Activated T-helper 1 cell treated with anti-CD3 and anti-CD28 coated beads, Interleukin-2, amount 50 U/mL, for 16 hours (primary cell): ENCODE measurements around the gene GUCY1A2.

Source experiments
- DNase-seq, 2 donors: peaks; one replicate each; pipeline ENCODE4 v3.0.0-alpha.2; 2020; ENCODE audit warnings: low read depth in 1 of 2, low spot score in 1 of 2

The GUCY1A2 gene

DNA sequence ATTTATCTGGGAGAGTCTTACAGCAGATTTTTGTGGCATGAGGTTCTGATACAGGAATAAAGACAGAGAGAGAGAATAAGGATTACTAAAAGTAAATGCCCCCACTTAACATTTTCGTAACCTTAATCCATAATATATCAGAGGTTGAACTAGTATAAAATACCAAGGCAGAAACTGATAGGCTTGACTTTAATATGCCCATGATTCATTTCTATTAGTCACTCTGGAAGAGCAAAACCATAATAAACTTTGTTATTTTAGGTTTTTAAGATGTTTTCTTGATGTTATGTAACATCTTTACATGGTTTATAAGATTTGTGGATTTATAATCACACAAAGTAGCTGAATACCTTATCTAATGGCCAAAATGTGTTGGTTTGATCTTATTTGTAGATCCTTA lies 19.1 kb downstream of the GUCY1A2 start:
- no peak for DNase-seq

DNA sequence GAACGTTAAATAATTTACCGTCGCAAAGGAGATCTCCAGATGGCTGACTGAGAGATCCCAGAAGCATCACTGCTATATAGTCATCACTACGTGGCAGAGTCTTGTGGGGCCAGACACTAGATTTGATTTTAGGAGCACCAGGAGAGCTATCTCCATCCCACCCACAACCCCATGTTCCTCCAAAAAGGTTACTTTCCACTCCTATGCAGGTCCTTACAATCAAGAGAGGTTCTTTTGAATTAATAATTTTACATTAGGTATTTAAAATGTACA lies 19.4 kb downstream of the GUCY1A2 start:
- no peak for DNase-seq

GRCh38 chr11:106998116-106998915 lies 20.0 kb downstream of the GUCY1A2 start:
- DNase-seq = no peak

- DNase-seq = no peak
Measured at GRCh38 chr11:106997227-106997626, 21.0 kb downstream of the GUCY1A2 start.

DNA sequence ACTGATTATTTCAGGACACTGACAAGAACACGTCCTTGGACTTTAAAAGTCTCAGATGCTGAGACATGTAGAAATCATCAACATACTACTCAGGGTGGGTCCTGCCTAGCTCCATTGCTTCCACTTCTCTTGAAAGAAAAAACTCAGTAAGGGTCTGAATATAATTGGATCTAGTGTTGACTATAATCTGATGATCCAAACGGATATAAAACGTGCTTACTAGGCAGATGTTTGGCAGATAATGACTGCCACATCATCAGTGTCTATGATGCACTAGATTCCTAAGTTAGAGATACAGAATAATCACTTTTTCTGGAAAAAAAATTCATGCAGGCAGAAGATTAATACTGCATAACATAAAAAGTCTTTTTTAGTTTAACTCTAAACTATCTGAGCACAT lies 21.6 kb downstream of the GUCY1A2 start:
- no peak for DNase-seq

GRCh38 chr11:106990331-106990730 lies 27.9 kb downstream of the GUCY1A2 start:
- no peak for DNase-seq

DNA sequence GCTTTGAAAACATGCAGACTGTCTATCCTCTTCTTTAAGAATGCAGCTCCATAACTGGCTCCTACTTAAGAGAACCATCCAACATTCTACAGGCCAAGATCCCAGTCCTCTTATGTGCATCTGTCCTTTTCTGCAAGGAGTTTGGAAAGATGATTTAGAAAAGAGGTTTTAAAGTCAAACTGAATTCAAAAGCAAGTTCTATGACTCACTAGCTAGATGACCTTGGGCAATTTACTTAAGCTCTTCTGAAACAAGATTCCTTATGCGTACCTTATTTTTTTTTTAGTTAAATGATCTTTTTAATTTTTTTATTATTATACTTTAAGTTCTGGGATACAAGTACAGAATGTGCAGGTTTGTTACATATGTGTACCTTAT lies 29.2 kb downstream of the GUCY1A2 start:
- DNase-seq = no peak

DNA sequence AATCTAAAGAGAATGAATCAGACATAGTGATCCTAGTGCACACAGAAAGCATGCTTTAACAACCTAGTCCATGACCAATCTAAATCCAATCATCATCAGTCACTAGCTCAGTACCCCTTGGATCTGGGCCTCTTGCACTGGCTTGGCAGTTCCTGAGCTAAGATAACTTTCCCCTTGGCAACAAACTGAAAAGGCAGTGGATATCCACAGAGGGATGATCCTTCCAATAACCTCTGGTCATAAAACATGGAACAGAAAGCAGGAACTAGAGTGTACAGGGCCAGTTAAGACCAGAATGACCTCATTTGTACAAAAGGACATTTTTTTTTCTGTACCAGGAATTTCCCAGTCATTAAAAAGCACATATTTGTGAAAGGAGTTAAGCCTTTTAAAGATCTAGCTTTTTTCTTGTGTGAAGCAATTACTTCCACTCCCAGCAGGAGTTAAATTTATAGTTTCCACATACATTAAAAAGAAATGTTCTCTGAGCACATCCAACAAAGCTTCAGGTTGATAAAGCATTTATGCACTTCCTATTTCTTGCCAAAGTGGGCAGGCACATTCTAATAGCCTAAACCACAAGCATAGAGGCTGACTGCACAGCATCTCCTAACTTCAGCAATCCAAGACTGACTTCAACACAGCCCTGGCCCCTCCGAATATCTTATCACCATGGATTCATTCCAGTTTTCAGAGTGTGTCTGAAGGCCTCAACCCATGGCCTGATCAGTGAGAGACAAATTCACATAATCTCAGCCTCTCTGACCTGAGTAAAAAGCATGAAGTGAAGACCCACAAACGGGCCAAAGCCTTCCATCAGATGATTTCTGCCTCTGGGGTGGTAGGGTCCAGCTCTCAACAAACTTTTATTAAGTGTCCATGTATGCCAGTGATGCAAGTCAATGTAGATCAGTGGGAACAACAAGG lies 29.9 kb downstream of the GUCY1A2 start:
- no peak for DNase-seq

DNA sequence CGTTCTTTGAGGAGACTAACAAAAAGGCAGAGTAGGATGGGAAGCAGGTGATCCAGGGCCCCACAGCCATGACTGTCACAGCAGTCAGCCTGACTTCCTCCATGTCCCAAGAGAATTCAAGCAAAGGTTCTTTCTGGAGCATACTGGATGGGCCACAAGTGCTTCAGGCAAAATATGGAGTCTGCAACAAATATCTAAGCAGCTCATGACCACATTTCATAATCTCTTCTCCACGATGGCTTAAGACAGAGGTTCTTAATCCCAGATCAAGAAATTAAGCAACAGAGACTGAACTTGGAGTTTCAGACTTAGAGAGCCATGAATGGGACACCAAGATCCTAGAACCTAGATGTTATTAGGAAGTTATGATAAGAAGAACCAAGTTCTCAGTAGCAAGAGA lies 31.6 kb downstream of the GUCY1A2 start:
- DNase-seq = no peak

GRCh38 chr11:106986261-106986660 lies 32.0 kb downstream of the GUCY1A2 start:
- no peak for DNase-seq

DNA sequence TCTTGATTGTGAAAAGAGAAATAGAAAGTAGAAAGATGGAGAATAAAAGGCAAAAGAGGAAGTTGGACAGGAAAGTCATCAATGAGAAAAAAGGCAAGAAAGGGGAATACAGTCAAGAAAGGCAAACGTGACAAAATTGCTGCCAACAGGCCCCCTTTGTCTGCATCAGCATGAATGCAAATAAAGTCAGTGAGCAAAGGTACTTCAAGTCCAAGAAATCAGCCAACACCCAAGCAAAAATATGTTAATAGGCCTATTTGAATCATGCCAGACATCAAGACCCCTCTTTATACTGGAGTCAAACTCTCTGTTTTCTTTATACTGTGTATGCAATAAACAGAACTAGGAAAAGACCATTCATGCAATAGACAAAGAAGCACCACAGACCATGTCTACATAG lies 34.3 kb downstream of the GUCY1A2 start:
- no peak for DNase-seq

DNA sequence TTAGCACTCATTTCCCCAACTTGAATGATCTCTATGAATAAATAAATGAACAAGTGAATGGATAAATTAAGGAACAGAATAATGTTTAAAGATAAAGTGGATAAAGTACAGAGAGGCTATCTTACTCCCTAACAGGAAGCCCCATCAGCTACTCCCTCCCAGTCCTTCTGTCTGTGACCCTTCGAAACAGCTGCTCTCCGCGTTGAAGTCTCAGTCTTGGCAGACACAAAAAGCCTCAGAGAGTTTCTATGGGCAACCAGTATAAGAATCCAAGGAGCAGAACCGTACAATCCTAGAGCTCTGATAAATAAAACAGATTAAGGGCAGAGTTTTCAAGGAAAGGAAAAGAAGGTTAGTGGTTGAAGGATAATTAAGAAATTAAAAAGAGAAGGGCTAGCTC lies 35.0 kb downstream of the GUCY1A2 start:
- no peak for DNase-seq

- no peak for DNase-seq
Measured at GRCh38 chr11:106974831-106975230, 43.4 kb downstream of the GUCY1A2 start.

- DNase-seq = no peak
Measured at GRCh38 chr11:106971864-106972263, 46.4 kb downstream of the GUCY1A2 start.

DNA sequence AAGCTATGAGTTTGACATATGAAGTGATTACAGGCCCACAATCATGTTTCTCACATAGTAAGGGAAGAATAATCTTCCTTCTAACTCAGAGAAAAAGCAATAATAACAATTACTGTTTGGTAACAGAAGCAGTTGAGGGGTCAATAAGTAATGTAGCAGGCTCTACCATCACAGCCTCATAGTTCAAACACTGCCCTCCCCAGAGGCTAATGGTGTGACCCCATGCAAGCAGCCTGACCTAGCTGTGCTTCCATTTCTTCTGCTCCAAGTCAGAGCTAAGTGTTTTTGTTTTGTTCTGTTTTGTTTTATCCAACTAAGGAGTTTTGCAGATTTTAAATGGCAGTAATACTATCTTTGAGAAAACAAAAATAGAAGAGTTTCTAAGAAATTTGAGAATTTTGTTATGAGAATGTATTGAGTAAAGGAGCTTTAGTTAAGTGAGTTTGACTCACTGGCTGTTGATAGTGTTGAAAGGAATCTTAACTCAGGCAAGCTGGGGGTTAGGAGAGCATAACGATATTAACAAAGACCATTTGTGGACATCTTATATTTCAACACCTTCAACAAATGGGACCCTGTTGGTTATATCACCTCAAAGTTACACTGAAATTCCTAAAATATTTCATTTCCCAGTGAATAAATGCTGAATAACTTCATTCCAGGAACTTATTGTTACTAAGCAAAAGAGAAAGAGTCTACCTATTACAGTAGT lies 48.5 kb downstream of the GUCY1A2 start:
- DNase-seq = no peak

GRCh38 chr11:106962995-106963394 lies 55.3 kb downstream of the GUCY1A2 start:
- DNase-seq = no peak

DNA sequence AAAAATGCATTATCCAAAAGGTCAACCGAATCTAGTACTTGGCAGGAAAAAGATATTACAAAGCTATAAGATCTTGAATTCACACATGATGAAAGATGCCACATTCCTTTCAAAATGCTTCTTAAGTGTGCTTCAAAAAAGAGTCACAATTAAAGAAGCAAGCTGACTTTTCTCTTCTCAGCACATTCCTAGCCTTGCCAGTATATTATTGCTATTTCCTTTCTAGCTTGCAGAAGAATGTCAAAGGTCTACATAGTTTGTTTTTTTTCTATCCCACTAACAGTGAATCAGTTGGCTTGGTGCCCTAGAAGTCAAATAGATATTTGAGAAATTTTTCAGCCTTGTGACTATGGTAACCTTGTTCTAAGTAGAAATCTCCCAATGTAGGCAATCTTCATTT lies 56.8 kb downstream of the GUCY1A2 start:
- no peak for DNase-seq

GRCh38 chr11:106961048-106961447 lies 57.2 kb downstream of the GUCY1A2 start:
- DNase-seq = no peak

DNA sequence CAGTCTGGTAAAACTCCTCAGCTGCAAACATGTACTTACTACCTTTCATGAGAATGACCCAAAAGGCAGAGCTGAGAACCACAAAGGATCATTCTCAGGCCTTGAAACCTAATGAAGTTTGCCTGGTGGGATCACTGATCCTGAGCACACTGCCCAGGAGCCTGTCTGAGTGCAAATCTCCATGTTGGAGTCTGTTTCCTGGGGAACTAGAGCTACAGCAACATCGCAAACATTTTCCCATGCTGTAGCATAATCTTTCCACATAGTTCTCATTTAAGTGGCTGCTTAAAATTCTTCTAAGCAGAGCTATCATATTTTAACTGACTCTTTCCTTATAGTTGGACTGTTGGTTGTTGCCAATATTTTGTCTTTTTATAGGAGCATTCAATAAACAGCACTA lies 58.5 kb downstream of the GUCY1A2 start:
- no peak for DNase-seq

GRCh38 chr11:106959386-106959785 lies 58.9 kb downstream of the GUCY1A2 start:
- no peak for DNase-seq

DNA sequence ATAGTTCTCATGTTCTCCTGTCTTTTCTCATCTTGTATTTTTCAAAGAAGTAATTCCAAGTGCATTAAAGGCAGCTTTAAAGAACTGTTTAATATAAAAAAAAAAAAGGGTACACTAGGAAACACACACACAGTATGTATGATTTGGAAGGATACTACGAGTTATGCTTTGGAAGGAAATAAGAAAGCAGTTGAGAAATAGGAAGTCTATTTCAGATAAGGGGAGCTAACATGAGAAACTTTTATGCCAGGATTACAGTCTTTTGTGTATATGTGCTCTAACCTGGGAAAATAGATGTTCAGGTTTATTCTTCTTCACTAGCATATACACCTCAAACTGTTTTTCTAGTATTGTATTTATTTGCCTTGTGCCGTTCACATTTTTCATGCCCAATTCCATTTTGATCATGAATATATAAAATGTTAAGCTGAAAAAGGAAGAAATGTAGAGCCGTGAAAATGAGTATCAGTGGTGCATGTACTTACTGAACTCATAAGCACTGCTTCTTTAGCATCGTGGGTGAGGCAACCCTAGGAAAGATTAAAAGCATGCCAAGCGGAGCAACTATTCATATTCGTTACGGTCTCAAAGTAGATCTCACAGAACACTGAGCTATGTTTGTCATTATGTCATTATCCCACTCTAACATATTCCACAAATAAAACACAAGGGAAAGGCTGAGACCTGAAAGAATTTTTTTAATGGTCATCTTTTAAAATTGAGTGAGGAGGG lies 59.6 kb downstream of the GUCY1A2 start:
- no peak for DNase-seq
